GM12878 (cell line): ENCODE results near the gene ITIH1. TPM values are rescaled to one million over a fixed set of nuclear protein-coding genes. Genes with fewer than 3 reads are reported as not detected.

Experiments used
- ATAC-seq: fragments of 200-7000 bp; cut with Tn5 transposase; 3 replicates; pipeline ENCODE4 v1.9.1; 2020; ENCODE audit warnings: mild to moderate bottlenecking, moderate library complexity
- BruUV-seq: library from RNA; stranded (reverse); fragments of 400-500 nt; replicated peaks from 2 replicates; lab custom pipeline; 2021; lab: Mats Ljungman, UMichigan
- CTCF ChIA-PET: fragments of 300-600 bp; sonication (Branson Sonifier 250); formaldehyde crosslinking; extraction: SDS; loops from one replicate; lab custom pipeline; 2021; ENCODE audit warnings: inconsistent platforms; lab: Yijun Ruan, JAX
- POLR2A ChIA-PET: fragments of 350-600 bp; formaldehyde crosslinking; extraction: SDS; loops from one replicate; lab custom pipeline; 2021; ENCODE audit warnings: inconsistent platforms; lab: Charles Lee
- RAD21 ChIA-PET: fragments of 300-600 bp; sonication (Branson Sonifier 250); formaldehyde crosslinking; loops from one replicate; lab custom pipeline; 2023; ENCODE audit warnings: antibody characterized with exemption; ENCODE audit not compliant: unreplicated experiment; lab: Charles Lee
- SMC1A ChIA-PET: fragments of 300-600 bp; sonication (Branson Sonifier 250); formaldehyde crosslinking; loops from one replicate; lab custom pipeline; 2023; ENCODE audit not compliant: unreplicated experiment, uncharacterized antibody; lab: Charles Lee
- DNase-seq: peaks from one replicate; pipeline ENCODE4 v3.0.0-alpha.2; 2011; ENCODE audit warnings: low read depth, low spot score
- FAIRE-seq: peaks from 3 replicates; lab custom pipeline; 2011; peaks lifted over from hg19 to GRCh38; lab: Jason Lieb, UNC
- H2AFZ ChIP-seq: 2 replicates; pipeline ENCODE4 v1.6.0; 2011; ENCODE audit warnings: low read depth, low read length, control low read depth; ENCODE audit not compliant: control insufficient read depth
- H3K27ac ChIP-seq: 2 replicates; pipeline ENCODE4 v1.5.1; 2011; ENCODE audit warnings: control low read depth; ENCODE audit not compliant: control insufficient read depth, insufficient read depth
- H3K27me3 ChIP-seq, 2 experiments: replicated peaks in 1 of 2; 2 replicates each; pipeline versions ENCODE4 v1.6.0 to v1.6.1; 2011; ENCODE audit warnings: low read length in 1 of 2; ENCODE audit not compliant: control insufficient read depth in 2 of 2, insufficient read depth in 2 of 2
- H3K36me3 ChIP-seq, 2 experiments: 2 replicates each; pipeline ENCODE4 v1.5.1; 2011; ENCODE audit warnings: low read length in 1 of 2; ENCODE audit not compliant: control insufficient read depth in 2 of 2, insufficient read depth in 2 of 2
- H3K4me1 ChIP-seq: 2 replicates; pipeline ENCODE4 v1.6.1; 2011; ENCODE audit warnings: mild to moderate bottlenecking, low read length, moderate library complexity, mixed read lengths; ENCODE audit not compliant: control insufficient read depth, insufficient read depth
- H3K4me2 ChIP-seq: 2 replicates; pipeline ENCODE4 v1.6.0; 2011; ENCODE audit warnings: control low read depth; ENCODE audit not compliant: control insufficient read depth, insufficient read depth
- H3K4me3 ChIP-seq: fragments of 200-600 bp; sonication (generic); 2 replicates; pipeline ENCODE4 v1.5.1; 2016
- H3K79me2 ChIP-seq: 2 replicates; pipeline ENCODE4 v1.6.0; 2011; ENCODE audit warnings: low read length; ENCODE audit not compliant: control insufficient read depth, insufficient read depth
- H3K9ac ChIP-seq: 2 replicates; pipeline ENCODE4 v1.8.0; 2011; ENCODE audit warnings: low read length, control low read depth, mixed read lengths; ENCODE audit not compliant: control insufficient read depth, insufficient read depth
- H3K9me3 ChIP-seq: replicated peaks from 3 replicates; pipeline ENCODE4 v1.5.1; 2011; ENCODE audit warnings: mild to moderate bottlenecking, low read length; ENCODE audit not compliant: control insufficient read depth, insufficient read depth
- H4K20me1 ChIP-seq: 2 replicates; pipeline ENCODE4 v1.6.0; 2011; ENCODE audit not compliant: control insufficient read depth, insufficient read depth
- CBX3 ChIP-seq: fragments of 200-600 bp; sonication (generic); IDR thresholded peaks from 2 replicates; pipeline ENCODE4 v1.6.1; 2016; ENCODE audit warnings: low read depth, borderline replicate concordance
- IKZF1 ChIP-seq: fragments of 450-650 bp; conservative IDR thresholded peaks from 2 replicates; pipeline ENCODE4 v1.6.1; 2017; ENCODE audit warnings: antibody characterized with exemption, mild to moderate bottlenecking
- MYB ChIP-seq: fragments of 150-350 bp; IDR thresholded peaks from 2 replicates; pipeline ENCODE4 v1.6.1; 2014; ENCODE audit warnings: mild to moderate bottlenecking, low read depth, low read length, borderline replicate concordance
- POLR2A ChIP-seq: IDR thresholded peaks from 2 replicates; pipeline ENCODE4 v1.6.1; 2011; ENCODE audit warnings: low read depth, mild to moderate bottlenecking, low read length
- SUZ12 ChIP-seq: fragments of 200-600 bp; sonication (generic); IDR thresholded peaks from one replicate; pipeline ENCODE4 v1.6.1; 2018; ENCODE audit warnings: antibody characterized with exemption, mild to moderate bottlenecking; ENCODE audit not compliant: unreplicated experiment
- ZBED1 ChIP-seq: IDR thresholded peaks from 2 replicates; pipeline ENCODE4 v1.6.1; 2016; ENCODE audit warnings: borderline replicate concordance
- WGBS: methylation state at CpG from one replicate; pipeline ENCODE4 v1.1.6; 2016; ENCODE audit warnings: low lambda C conversion rate; ENCODE audit not compliant: insufficient replicate concordance, insufficient coverage; ENCODE audit errors: missing lambda C conversion rate; 5-methylcytosine and 5-hydroxymethylcytosine counted together
- in situ Hi-C: fragments of 300-500 bp; cut with MboI; formaldehyde crosslinking; loops from 9 replicates; pipeline ENCODE4 v1.14.3; 2018; ENCODE audit warnings: mixed read lengths
- intact Hi-C: fragments of 100-400 bp; cut with micrococcal nuclease; formaldehyde crosslinking; loops from one replicate; pipeline ENCODE4 v1.14.2; 2022; ENCODE audit not compliant: unreplicated experiment
- polyA plus RNA-seq, 11 experiments: library from polyadenylated mRNA; depleted of rRNA in 4 of 11; unstranded in 6 of 11; stranded (reverse) in 5 of 11; fragments of >200 nt; fragmentation: Nextera tagmentation in 4 of 11; fragmentation: Illumina TruSeq in 1 of 11; extraction: Ambion mirVana in 4 of 11; extraction: Trizol in 1 of 11; gene quantifications; 1 replicate in 1 of 11; 2 replicates in 10 of 11; pipeline versions ENCODE4 v1.2.1 to v1.2.3, GENCODE V29; 2011 to 2016; ENCODE audit warnings: inconsistent platforms in 2 of 11, missing spikeins in 2 of 11, low read depth in 1 of 11
- total RNA-seq, 4 experiments: library from RNA; depleted of rRNA in 3 of 4; stranded (reverse); fragments of >200 nt in 3 of 4; fragmentation: Illumina TruSeq in 1 of 4; extraction: Trizol in 1 of 4; gene quantifications; 2 replicates each; pipeline versions ENCODE4 v1.2.1 to v1.2.3, GENCODE V29; 2013 to 2021
- TF ChIP-seq, protein P1 (sequence below): fragments of 450-650 bp; IDR thresholded peaks from 2 replicates; pipeline ENCODE4 v1.6.1; 2016; ENCODE audit warnings: mild to moderate bottlenecking
- TF ChIP-seq, protein P2 (sequence below): IDR thresholded peaks from 2 replicates; pipeline ENCODE4 v1.6.1; 2012; ENCODE audit warnings: low read depth, low read length, improper control_type of control experiment
- TF ChIP-seq, protein P3 (sequence below): fragments of 450-650 bp; formaldehyde crosslinking; IDR thresholded peaks from 2 replicates; pipeline ENCODE4 v1.5.0; 2022; ENCODE audit warnings: mild to moderate bottlenecking, missing genetic modification characterization
- TF ChIP-seq, protein P4 (sequence below): fragments of 450-650 bp; conservative IDR thresholded peaks from 2 replicates; pipeline ENCODE4 v1.6.1; 2017; ENCODE audit warnings: mild to moderate bottlenecking, moderate library complexity

Gene ITIH1
- total and polyA plus RNA-seq, 10 of the 15 experiments (the other 5 are each of a cell fraction or from before 2014, with no cell fraction given), result 0.33 to 0.64 (median 0.44) TPM; not detected in 7

DNA sequence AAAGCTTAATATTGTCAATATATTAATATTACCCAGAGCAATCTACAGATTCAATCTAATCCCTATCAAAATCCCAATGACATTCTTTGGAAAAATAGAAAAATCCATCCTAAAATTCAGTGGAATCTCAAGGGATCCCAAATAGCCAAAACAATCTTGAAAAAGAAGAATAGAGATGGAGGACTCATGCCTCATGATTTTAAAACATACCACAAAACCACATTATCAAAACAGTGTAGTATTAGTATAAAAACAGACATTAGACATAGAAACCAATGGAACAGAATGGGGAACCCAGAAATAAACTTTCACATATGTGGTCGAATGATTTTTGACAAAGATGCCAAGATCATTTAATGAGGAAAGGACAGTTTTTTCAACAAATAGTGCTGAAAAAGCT is 21.3 kb upstream of the ITIH1 start:
- in situ Hi-C loops, result no loop called here

DNA sequence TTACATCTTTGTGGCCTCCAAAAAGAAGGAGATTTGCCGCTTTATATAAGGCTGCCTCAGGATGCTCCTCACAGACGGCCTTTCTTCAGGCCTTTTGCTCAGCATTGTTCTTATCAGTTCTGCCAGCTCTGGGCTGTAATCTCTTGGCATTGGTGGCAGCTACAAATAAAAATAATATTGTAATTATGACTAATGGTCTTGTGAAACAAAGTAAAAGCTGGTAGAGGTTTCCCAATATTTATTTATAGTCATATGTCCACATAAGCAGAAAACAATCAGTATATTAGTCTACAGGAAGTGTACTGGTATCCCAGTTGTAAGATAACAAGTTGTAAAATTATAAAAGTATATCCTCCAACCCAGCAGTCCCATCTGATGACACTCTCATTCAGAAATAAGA is 13.9 kb upstream of the ITIH1 start:
- WGBS, result 93% methylated on average over 2 of the region's 2 CpGs
- FAIRE-seq, result no peak
- Histone ChIP-seq H3K4me3 (no peak overlapping the region), H3K9me3 (no peaks in the 10 kb centered on the region), H3K4me1 (no peaks in the 10 kb centered on the region), H3K4me2 (no peak overlapping the region), H4K20me1 (no peaks in the 10 kb centered on the region), H3K27me3 (no peaks in the 10 kb centered on the region), H3K27ac (no peak overlapping the region), H2AFZ (no peak overlapping the region), H3K9ac (no peak overlapping the region), H3K79me2 (no peaks in the 10 kb centered on the region), H3K36me3 (peaks cover 0 to 6% of the 10 kb centered on the region in 2 experiments; a peak in 1 of 4 replicates)
- intact Hi-C loops, result no loop called here
- no TSS peak for BruUV-seq
- ChIA-PET SMC1A (interaction anchor here (1.3 kb wide), 1 partner anchor 14 kb away, joined by 3 read pairs; the partner anchor contains the start of gene ITIH1), POLR2A (interaction anchor here (0.6 kb wide), 1 partner anchor 137 kb away, joined by 4 read pairs; no protein-coding TSS in a partner anchor), CTCF (no interaction called here), RAD21 (no interaction called here)
- no peak for DNase-seq
- in situ Hi-C loops, result no loop called here
- ATAC-seq, result no peak
- TF ChIP-seq, protein P1, sequence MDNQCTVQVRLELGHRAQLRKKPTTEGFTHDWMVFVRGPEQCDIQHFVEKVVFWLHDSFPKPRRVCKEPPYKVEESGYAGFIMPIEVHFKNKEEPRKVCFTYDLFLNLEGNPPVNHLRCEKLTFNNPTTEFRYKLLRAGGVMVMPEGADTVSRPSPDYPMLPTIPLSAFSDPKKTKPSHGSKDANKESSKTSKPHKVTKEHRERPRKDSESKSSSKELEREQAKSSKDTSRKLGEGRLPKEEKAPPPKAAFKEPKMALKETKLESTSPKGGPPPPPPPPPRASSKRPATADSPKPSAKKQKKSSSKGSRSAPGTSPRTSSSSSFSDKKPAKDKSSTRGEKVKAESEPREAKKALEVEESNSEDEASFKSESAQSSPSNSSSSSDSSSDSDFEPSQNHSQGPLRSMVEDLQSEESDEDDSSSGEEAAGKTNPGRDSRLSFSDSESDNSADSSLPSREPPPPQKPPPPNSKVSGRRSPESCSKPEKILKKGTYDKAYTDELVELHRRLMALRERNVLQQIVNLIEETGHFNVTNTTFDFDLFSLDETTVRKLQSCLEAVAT, result no peak
- TF ChIP-seq, protein P2, sequence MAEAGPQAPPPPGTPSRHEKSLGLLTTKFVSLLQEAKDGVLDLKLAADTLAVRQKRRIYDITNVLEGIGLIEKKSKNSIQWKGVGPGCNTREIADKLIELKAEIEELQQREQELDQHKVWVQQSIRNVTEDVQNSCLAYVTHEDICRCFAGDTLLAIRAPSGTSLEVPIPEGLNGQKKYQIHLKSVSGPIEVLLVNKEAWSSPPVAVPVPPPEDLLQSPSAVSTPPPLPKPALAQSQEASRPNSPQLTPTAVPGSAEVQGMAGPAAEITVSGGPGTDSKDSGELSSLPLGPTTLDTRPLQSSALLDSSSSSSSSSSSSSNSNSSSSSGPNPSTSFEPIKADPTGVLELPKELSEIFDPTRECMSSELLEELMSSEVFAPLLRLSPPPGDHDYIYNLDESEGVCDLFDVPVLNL, result no peak
- TF ChIP-seq, protein P3, sequence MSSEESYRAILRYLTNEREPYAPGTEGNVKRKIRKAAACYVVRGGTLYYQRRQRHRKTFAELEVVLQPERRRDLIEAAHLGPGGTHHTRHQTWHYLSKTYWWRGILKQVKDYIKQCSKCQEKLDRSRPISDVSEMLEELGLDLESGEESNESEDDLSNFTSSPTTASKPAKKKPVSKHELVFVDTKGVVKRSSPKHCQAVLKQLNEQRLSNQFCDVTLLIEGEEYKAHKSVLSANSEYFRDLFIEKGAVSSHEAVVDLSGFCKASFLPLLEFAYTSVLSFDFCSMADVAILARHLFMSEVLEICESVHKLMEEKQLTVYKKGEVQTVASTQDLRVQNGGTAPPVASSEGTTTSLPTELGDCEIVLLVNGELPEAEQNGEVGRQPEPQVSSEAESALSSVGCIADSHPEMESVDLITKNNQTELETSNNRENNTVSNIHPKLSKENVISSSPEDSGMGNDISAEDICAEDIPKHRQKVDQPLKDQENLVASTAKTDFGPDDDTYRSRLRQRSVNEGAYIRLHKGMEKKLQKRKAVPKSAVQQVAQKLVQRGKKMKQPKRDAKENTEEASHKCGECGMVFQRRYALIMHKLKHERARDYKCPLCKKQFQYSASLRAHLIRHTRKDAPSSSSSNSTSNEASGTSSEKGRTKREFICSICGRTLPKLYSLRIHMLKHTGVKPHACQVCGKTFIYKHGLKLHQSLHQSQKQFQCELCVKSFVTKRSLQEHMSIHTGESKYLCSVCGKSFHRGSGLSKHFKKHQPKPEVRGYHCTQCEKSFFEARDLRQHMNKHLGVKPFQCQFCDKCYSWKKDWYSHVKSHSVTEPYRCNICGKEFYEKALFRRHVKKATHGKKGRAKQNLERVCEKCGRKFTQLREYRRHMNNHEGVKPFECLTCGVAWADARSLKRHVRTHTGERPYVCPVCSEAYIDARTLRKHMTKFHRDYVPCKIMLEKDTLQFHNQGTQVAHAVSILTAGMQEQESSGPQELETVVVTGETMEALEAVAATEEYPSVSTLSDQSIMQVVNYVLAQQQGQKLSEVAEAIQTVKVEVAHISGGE (CRISPR knock-in tag), result no peak
- TF ChIP-seq IKZF1, result no peak
- no peak for TF ChIP-seq POLR2A
- TF ChIP-seq MYB, result no peak
- TF ChIP-seq, protein P4, sequence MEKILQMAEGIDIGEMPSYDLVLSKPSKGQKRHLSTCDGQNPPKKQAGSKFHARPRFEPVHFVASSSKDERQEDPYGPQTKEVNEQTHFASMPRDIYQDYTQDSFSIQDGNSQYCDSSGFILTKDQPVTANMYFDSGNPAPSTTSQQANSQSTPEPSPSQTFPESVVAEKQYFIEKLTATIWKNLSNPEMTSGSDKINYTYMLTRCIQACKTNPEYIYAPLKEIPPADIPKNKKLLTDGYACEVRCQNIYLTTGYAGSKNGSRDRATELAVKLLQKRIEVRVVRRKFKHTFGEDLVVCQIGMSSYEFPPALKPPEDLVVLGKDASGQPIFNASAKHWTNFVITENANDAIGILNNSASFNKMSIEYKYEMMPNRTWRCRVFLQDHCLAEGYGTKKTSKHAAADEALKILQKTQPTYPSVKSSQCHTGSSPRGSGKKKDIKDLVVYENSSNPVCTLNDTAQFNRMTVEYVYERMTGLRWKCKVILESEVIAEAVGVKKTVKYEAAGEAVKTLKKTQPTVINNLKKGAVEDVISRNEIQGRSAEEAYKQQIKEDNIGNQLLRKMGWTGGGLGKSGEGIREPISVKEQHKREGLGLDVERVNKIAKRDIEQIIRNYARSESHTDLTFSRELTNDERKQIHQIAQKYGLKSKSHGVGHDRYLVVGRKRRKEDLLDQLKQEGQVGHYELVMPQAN, result no peak

More for the DNA sequence above, 21.3 kb upstream of the ITIH1 start:
- Histone ChIP-seq H3K79me2 (no peaks in the 10 kb centered on the region), H3K27ac (no peak overlapping the region), H4K20me1 (no peaks in the 10 kb centered on the region), H3K9ac (no peak overlapping the region), H2AFZ (no peak overlapping the region), H3K27me3 (no peaks in the 10 kb centered on the region), H3K4me2 (no peak overlapping the region), H3K9me3 (no peaks in the 10 kb centered on the region), H3K36me3 (peaks cover 0 to 6% of the 10 kb centered on the region in 2 experiments; a peak in 2 of 4 replicates), H3K4me3 (no peak overlapping the region), H3K4me1 (peaks cover 3% of the 10 kb centered on the region; the same call in 1 of the 2 replicates)
- no TSS peak for BruUV-seq
- ChIA-PET CTCF (no interaction called here), RAD21 (no interaction called here), POLR2A (no interaction called here), SMC1A (no interaction called here)
- TF ChIP-seq CBX3 (no peak), SUZ12 (no peak), ZBED1 (no peak)
- DNase-seq (no peak), FAIRE-seq (no peak), ATAC-seq (no peak)
- intact Hi-C loops, result no loop called here
- 88% methylated on average over 1 of the region's 1 CpG for WGBS
